Central memory CD8-positive, alpha-beta T cell (primary cell): ENCODE results near the gene WIPF3.

ENCODE experiments used
- ATAC-seq: fragments of 150-1000 bp; cut with Tn5 transposase; replicated peaks from 2 replicates; pipeline ENCODE4 v1.10.0; 2022; ENCODE audit warnings: mild to moderate bottlenecking, moderate FRiP score, moderate number of reproducible peaks; ENCODE audit not compliant: poor library complexity, severe bottlenecking; ENCODE audit errors: extremely low read depth
- DNase-seq, 2 donors: peaks; one replicate each; pipeline ENCODE4 v3.0.0; 2021; ENCODE audit warnings: low spot score in 2 of 2
- H3K27ac Mint-ChIP-seq: one replicate; pipeline ENCODE4 v1.8.0; 2022; ENCODE audit warnings: low read depth, mild to moderate bottlenecking, moderate library complexity, mixed read lengths
- H3K27me3 Mint-ChIP-seq: one replicate; pipeline ENCODE4 v1.8.0; 2022; ENCODE audit warnings: mixed read lengths
- H3K36me3 Mint-ChIP-seq: one replicate; pipeline ENCODE4 v1.8.0; 2022; ENCODE audit warnings: mild to moderate bottlenecking, moderate library complexity, mixed read lengths; ENCODE audit not compliant: insufficient read depth
- H3K4me1 Mint-ChIP-seq: one replicate; pipeline ENCODE4 v1.8.0; 2022; ENCODE audit warnings: mixed read lengths
- H3K4me3 Mint-ChIP-seq: one replicate; pipeline ENCODE4 v1.8.0; 2022; ENCODE audit warnings: mild to moderate bottlenecking, moderate library complexity, mixed read lengths
- H3K9me3 Mint-ChIP-seq: one replicate; pipeline ENCODE4 v1.8.0; 2022; ENCODE audit warnings: mixed read lengths

The WIPF3 gene

GRCh38 chr7:29940199-29940598 lies 133.9 kb downstream of the WIPF3 start:
- Mint-ChIP-seq H3K4me3 (no peak overlapping the region), H3K27ac (no peak overlapping the region), H3K36me3 (peaks cover 5% of the 10 kb centered on the region), H3K27me3 (peaks cover 24% of the 10 kb centered on the region), H3K4me1 (no peaks in the 10 kb centered on the region), H3K9me3 (no peaks in the 10 kb centered on the region)
- DNase-seq (no peak), ATAC-seq (no peak)

DNA sequence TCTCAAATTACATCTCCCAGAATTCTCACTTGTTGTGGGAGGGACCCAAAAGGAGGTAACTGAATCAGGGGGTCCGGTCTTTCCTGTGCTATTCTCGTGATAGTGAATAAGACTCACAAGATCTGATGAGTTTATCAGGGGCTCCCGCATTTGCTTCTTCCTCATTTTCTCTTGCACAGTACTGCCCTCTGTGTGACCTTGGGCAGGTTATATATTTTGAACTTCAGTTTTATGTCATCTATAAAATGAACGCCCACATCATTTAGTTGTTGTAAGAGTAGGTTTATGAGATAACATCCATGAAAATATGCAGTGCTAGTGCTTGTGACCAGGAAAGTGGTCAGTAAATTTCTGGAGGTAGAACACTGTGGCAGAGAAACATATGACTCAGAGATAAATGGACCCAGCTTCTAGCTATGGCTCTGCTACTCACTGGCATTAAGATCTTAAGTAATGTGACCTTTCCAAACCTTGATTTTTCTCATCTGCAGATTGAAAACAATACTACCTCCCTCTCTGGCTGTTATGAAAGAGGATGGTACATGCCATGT lies 139.0 kb downstream of the WIPF3 start:
- Mint-ChIP-seq H3K27me3 (peaks cover 51% of the 10 kb centered on the region), H3K4me3 (no peak overlapping the region)

GRCh38 chr7:29946428-29947186 lies 140.3 kb downstream of the WIPF3 start:
- Mint-ChIP-seq H3K27me3 (peaks cover 60% of the 10 kb centered on the region), H3K4me3 (no peak overlapping the region), H3K36me3 (no peaks in the 10 kb centered on the region), H3K9me3 (no peaks in the 10 kb centered on the region), H3K27ac (no peak overlapping the region), H3K4me1 (no peaks in the 10 kb centered on the region)
- ATAC-seq (no peak), DNase-seq (no peak)

More for the DNA sequence above, 139.0 kb downstream of the WIPF3 start:
- H3K9me3 Mint-ChIP-seq = no peaks in the 10 kb centered on the region
- H3K36me3 Mint-ChIP-seq = no peaks in the 10 kb centered on the region
- no peak for DNase-seq
- H3K4me1 Mint-ChIP-seq = no peaks in the 10 kb centered on the region
- ATAC-seq = no peak
- no peak overlapping the region for H3K27ac Mint-ChIP-seq

DNA sequence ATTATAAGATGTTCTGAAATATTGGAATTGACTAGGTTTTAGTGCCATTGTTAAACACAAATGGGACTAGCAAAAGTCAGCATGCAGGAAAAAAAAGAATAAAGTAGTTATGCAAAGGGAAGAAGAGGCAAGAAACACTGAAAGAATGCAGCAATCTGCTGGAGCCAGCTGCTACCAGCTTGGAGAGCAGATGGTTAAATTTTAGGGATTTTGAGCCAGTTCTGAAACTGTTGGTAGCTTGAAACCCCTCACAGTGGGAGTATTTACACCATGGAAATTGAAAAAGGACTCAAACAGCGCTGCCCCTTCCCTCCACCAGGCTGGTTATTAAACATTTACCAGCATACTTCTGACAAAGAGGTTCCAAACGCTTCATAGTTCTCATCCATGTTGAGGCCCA lies 142.3 kb downstream of the WIPF3 start:
- H3K27ac Mint-ChIP-seq = no peak overlapping the region
- peaks cover 3% of the 10 kb centered on the region for H3K36me3 Mint-ChIP-seq
- H3K4me3 Mint-ChIP-seq = no peak overlapping the region
- H3K27me3 Mint-ChIP-seq = peaks cover 64% of the 10 kb centered on the region
- no peaks in the 10 kb centered on the region for H3K4me1 Mint-ChIP-seq
- H3K9me3 Mint-ChIP-seq = no peaks in the 10 kb centered on the region
- ATAC-seq (no peak), DNase-seq (no peak)

DNA sequence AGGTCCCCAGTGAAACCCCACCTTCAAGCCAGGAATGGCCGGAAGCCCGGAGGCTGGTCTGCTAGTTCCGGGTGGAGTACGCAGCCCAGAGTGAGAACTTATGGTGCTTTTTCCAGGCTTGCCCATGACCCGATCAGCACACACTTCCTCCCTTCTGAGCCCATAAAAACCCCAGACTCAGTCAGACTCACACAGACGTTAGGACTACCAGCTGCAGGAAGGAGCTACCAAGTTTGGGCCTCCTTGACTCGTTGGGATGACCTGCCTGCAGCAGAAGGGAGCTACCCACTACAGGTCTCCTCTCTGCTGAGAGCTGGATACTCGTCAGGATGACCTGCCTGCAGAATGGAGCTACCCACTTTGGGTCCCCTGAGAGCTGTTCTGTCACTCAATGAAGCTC lies 144.2 kb downstream of the WIPF3 start:
- H3K27me3 Mint-ChIP-seq = peaks cover 47% of the 10 kb centered on the region
- no peak for ATAC-seq
- no peak overlapping the region for H3K27ac Mint-ChIP-seq
- no peaks in the 10 kb centered on the region for H3K4me1 Mint-ChIP-seq
- H3K9me3 Mint-ChIP-seq = no peaks in the 10 kb centered on the region
- peaks cover 3% of the 10 kb centered on the region for H3K36me3 Mint-ChIP-seq
- no peak for DNase-seq
- no peak overlapping the region for H3K4me3 Mint-ChIP-seq

DNA sequence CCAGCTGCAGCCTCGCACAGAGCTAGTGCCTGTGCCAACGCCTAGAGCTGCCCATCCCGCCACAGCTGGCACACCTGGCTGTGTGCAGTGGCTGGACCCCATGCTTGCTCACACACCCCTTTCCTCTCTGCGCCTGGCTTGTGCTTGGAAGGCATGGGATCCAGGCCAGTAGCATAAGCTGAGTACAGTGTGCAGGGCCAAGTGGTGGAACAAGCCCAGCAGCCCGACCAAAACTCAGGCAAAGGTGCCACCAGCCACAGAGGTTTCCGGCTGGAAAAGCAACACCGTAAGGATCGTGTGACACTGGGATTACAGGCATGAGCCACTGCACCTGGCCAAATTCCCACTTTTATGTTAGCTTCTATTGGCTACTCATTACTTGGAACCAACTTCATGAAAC lies 144.9 kb downstream of the WIPF3 start:
- no peak overlapping the region for H3K4me3 Mint-ChIP-seq
- no peak overlapping the region for H3K27ac Mint-ChIP-seq
- no peaks in the 10 kb centered on the region for H3K9me3 Mint-ChIP-seq
- DNase-seq (no peak), ATAC-seq (no peak)
- H3K36me3 Mint-ChIP-seq = peaks cover 3% of the 10 kb centered on the region
- H3K27me3 Mint-ChIP-seq = peaks cover 43% of the 10 kb centered on the region
- peaks cover 5% of the 10 kb centered on the region for H3K4me1 Mint-ChIP-seq

- Mint-ChIP-seq H3K9me3 (no peaks in the 10 kb centered on the region), H3K36me3 (peaks cover 3% of the 10 kb centered on the region), H3K27ac (no peak overlapping the region), H3K27me3 (peaks cover 36% of the 10 kb centered on the region), H3K4me3 (no peak overlapping the region), H3K4me1 (peaks cover 7% of the 10 kb centered on the region)
- ATAC-seq = no peak
- DNase-seq = no peak
These were observed 147.5 kb downstream of the WIPF3 start for GRCh38 chr7:29953726-29954347.

DNA sequence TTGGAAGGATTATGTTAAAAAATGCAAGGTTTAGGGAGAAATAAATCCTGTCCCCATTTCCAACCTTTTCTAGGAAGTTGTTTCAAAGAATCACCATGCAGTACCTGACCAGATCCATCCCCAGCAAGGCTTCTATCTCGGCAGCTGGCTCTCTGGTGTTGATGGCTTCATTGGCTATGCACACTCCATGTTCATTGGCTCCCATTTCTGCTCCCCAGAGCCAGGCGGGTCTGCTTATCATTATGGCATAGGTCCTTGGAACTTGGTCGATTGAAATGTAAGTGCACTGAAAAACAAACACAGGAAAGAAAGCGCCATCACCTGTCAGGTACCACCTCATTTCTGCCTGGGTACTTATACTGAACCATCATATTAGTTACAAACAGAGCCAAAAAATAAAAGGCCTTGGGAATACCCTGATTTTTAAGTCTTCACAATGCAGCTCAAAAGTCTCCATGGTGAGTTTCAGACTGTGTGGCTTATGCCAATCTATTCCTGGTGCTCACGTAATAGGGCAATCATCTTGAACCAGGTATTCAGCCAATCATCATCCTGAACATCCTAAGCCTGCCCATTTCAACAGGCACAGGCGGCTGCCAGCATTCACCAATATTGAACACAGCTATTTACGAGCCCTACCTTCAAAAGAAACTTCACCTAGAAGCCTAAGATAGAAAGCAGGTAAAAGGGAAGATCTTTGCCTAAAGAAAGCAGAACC lies 148.9 kb downstream of the WIPF3 start:
- ATAC-seq = no peak
- Mint-ChIP-seq H3K36me3 (peaks cover 3% of the 10 kb centered on the region), H3K27ac (no peak overlapping the region), H3K4me3 (no peak overlapping the region), H3K4me1 (peaks cover 7% of the 10 kb centered on the region), H3K27me3 (peaks cover 50% of the 10 kb centered on the region), H3K9me3 (no peaks in the 10 kb centered on the region)
- DNase-seq = no peak

DNA sequence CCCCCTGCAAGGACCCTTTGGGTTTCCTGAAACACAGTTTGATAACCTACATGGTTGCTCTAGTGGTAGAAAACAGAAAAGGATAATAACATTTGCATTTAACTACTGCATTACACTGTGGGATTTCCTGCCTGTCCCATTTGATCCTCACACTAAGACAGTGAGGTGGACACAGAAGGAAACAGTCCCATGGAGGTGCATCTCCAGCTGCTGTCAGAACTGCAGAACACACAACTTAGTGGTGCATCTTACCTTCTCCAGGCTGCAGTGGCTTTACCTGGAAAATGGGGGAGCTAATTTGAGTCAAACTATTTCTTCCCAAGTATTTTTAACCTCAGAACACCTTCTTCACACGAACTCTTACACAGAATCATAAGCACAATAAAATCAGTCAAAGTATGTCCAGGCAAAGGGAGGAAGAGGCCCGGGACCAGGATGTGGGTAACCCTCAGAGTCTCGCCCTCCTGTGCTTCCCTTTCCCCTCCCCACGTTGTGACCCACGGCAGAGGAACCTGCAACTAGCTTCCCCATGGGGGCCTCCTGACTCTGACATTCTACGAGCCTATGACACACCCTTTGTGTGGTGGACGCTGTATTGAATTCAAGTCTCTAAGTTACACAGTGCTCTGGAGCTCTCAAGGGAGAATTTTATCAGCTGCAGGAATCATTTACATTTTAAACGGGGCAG lies 149.6 kb downstream of the WIPF3 start:
- peaks cover 7% of the 10 kb centered on the region for H3K4me1 Mint-ChIP-seq
- DNase-seq = no peak
- no peaks in the 10 kb centered on the region for H3K9me3 Mint-ChIP-seq
- H3K27me3 Mint-ChIP-seq = peaks cover 47% of the 10 kb centered on the region
- H3K27ac Mint-ChIP-seq = no peak overlapping the region
- peaks cover 3% of the 10 kb centered on the region for H3K36me3 Mint-ChIP-seq
- no peak for ATAC-seq
- no peak overlapping the region for H3K4me3 Mint-ChIP-seq

DNA sequence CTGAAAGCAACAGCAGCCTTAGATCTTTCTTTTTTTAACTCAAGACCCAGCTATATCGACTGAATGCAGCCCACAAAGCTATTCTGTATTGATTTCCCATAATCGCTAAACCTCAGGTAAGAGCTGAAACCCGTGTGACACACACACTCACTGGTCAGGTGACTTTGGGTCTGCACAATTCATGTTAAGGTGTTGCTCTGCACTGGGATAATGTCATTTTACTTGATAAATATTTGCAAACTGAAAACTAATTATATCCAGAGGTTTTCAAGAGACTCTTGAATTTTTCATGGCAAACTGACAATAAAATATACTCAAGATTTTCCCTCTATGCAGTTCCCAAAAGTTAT lies 150.2 kb downstream of the WIPF3 start:
- DNase-seq (no peak), ATAC-seq (no peak)
- Mint-ChIP-seq H3K27me3 (peaks cover 42% of the 10 kb centered on the region), H3K27ac (no peak overlapping the region), H3K9me3 (no peaks in the 10 kb centered on the region), H3K4me1 (peaks cover 7% of the 10 kb centered on the region), H3K4me3 (no peak overlapping the region), H3K36me3 (peaks cover 3% of the 10 kb centered on the region)

DNA sequence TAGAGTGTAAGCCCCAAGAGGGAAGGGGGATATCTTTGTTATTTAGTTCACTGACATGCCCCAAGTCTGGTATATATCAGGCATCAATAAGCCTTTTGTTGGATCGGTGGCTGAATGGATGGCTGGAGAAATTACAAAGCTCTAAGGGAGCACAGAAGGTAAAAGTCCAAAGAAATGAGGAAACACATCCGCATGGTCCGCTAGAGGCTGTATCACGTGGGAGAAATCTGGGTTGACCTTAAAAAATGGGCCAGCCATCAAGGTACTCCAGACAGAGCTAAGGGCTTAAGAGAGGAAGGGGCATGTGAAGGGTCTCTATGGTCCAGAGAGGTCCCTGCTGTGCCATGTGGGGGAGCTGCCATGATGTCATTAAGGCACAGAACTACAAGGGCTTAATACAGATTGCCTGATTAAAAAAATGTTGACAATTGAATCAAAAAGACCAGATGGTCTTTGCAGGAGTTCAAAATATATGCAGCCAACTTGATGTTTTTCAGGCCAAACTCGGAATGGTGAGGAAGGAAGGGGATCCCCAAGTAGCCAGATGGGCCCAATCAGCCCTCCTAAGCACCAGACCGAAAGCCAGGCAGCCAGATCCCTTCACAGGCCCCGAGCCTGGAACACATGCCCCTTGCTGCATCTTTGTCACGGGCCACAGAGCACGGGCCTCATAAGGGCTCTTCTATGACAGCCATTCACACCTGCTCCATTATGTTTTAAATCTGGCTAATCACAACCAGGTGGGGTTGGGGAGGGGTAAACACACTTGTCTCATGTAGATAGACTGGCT lies 151.4 kb downstream of the WIPF3 start:
- ATAC-seq (no peak), DNase-seq (no peak)
- Mint-ChIP-seq H3K27me3 (peaks cover 30% of the 10 kb centered on the region), H3K9me3 (no peaks in the 10 kb centered on the region), H3K4me3 (no peak overlapping the region), H3K4me1 (peaks cover 7% of the 10 kb centered on the region), H3K27ac (no peak overlapping the region), H3K36me3 (no peaks in the 10 kb centered on the region)
